Keratinocyte (primary cell): ENCODE measurements around the gene APEH.

Experiments
- EZH2 ChIP-seq: IDR thresholded peaks from one replicate; pipeline ENCODE4 v1.6.1; 2012; ENCODE audit warnings: inconsistent platforms, mild to moderate bottlenecking, low read length, moderate library complexity
- TF ChIP-seq, protein P1 (sequence below), 3 experiments: IDR thresholded peaks in 1 of 3; conservative IDR thresholded peaks in 1 of 3; optimal IDR thresholded peaks in 1 of 3; 2 replicates in 2 of 3; 3 replicates in 1 of 3; pipeline versions ENCODE3 to v1.5.1; 2011; ENCODE audit warnings: low read length in 3 of 3, mild to moderate bottlenecking in 3 of 3, moderate library complexity in 2 of 3, control low read depth in 1 of 3, inconsistent platforms in 1 of 3; ENCODE audit not compliant: insufficient read depth in 2 of 3; ENCODE audit errors: extremely low read depth in 1 of 3

DNA sequence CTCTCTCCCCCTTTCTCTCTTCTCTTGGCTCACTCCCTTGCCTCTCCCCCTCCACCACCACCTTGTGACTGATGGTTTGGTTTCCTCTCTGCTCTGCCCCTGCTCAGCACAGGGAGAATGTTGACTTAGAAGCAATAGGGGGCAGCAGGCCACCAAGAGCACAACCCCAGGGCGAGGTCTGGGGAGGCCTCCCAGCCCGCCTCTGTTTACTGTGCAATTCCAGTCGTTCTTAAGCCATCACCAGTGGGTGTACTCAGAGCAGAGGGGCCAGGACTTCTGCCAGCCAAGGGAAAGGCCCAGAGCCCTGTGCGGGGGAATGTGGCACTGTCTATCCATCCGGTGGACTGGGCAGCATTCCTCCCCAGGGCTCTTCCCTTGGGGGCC, 5.7 kb upstream of the APEH start:
- TF ChIP-seq, protein P1, sequence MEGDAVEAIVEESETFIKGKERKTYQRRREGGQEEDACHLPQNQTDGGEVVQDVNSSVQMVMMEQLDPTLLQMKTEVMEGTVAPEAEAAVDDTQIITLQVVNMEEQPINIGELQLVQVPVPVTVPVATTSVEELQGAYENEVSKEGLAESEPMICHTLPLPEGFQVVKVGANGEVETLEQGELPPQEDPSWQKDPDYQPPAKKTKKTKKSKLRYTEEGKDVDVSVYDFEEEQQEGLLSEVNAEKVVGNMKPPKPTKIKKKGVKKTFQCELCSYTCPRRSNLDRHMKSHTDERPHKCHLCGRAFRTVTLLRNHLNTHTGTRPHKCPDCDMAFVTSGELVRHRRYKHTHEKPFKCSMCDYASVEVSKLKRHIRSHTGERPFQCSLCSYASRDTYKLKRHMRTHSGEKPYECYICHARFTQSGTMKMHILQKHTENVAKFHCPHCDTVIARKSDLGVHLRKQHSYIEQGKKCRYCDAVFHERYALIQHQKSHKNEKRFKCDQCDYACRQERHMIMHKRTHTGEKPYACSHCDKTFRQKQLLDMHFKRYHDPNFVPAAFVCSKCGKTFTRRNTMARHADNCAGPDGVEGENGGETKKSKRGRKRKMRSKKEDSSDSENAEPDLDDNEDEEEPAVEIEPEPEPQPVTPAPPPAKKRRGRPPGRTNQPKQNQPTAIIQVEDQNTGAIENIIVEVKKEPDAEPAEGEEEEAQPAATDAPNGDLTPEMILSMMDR (optimal IDR thresholded peaks at IDR 0.05 in 1 of 3, IDR thresholded peaks at IDR 0.05 in 1 of 3, conservative IDR thresholded peaks at IDR 0.05 in 1 of 3; ENCODE audit: extremely low read depth in 1 of 3, insufficient read depth in 2 of 3, low read length in 3 of 3) = no peak
- no peak for TF ChIP-seq EZH2
